LNCaP clone FGC (cell line): Measurements from ENCODE around the gene UNC13C.

Experiments
- DNase-seq: peaks from one replicate; pipeline ENCODE4 v3.0.0-alpha.2; 2011; ENCODE audit warnings: low read depth
- H3K4me3 ChIP-seq: 2 replicates; pipeline ENCODE4 v1.5.1; 2011; ENCODE audit warnings: mild to moderate bottlenecking, low read depth, low read length, control low read depth
- CTCF ChIP-seq: IDR thresholded peaks from 2 replicates; pipeline ENCODE4 v1.5.1; 2012; ENCODE audit warnings: mild to moderate bottlenecking; ENCODE audit not compliant: control insufficient read depth, insufficient read depth; ENCODE audit errors: extremely low read depth

The UNC13C gene

GRCh38 chr15:54456413-54456812 is 478.2 kb downstream of the UNC13C start:
- no peak for DNase-seq
- H3K4me3 ChIP-seq = no peak overlapping the region
- no peak for TF ChIP-seq CTCF

- TF ChIP-seq CTCF = no peak
- DNase-seq = no peak
- no peak overlapping the region for H3K4me3 ChIP-seq
These were observed 484.3 kb downstream of the UNC13C start for GRCh38 chr15:54462511-54462913.

GRCh38 chr15:54481819-54482218 is 503.6 kb downstream of the UNC13C start:
- TF ChIP-seq CTCF = no peak
- H3K4me3 ChIP-seq = no peak overlapping the region
- no peak for DNase-seq

- no peak for DNase-seq
- TF ChIP-seq CTCF = no peak
- no peak overlapping the region for H3K4me3 ChIP-seq
These were observed 504.0 kb downstream of the UNC13C start for GRCh38 chr15:54482251-54482650.

GRCh38 chr15:54500330-54500729 is 522.1 kb downstream of the UNC13C start:
- no peak for TF ChIP-seq CTCF
- DNase-seq = no peak
- H3K4me3 ChIP-seq = no peak overlapping the region

- TF ChIP-seq CTCF = no peak
- no peak overlapping the region for H3K4me3 ChIP-seq
- no peak for DNase-seq
These were observed 524.3 kb downstream of the UNC13C start for GRCh38 chr15:54502416-54503075.

- no peak for DNase-seq
- no peak overlapping the region for H3K4me3 ChIP-seq
- no peak for TF ChIP-seq CTCF
These were observed 526.5 kb downstream of the UNC13C start for GRCh38 chr15:54504695-54505094.
